Activated T-cell treated with anti-CD3 and anti-CD28 coated beads for 1 hour (primary cell): Measurements from ENCODE around the gene MMP23B.
"Not testable (repeated sequence)": the region's sequence is repeated elsewhere in the genome, so short reads cannot be mapped to it uniquely, and the experiment has no call there.

Experiments used
- DNase-seq: peaks from one replicate; pipeline ENCODE4 v3.0.0-alpha.2; 2020; ENCODE audit warnings: low read depth

Gene MMP23B

GRCh38 chr1:1630965-1631781 is 800 bp upstream of the MMP23B start:
- DNase-seq, result no peak

DNA sequence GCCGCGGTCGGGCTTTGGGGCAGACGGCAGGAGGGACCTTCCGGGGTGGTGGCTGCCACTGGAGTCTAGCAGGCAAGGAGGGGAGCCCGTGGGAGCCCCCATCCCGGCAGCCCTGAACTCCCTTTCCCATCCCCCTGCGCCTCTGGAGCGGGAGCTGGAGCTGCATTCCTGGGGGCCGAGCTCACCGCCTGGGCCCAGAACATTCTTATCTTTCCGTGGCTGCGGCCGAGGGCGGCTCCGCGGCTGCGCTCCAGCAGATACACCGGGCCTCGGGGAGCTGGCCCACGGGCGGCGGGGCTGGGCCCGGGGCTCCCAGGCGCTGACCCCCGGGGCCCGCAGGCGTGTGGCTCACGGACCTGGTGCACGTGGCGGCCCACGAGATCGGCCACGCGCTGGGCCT is 1.4 kb downstream of the MMP23B start:
- not testable (repeated sequence) for DNase-seq

- not testable (repeated sequence) for DNase-seq
These were observed 2.6 kb downstream of the MMP23B start for GRCh38 chr1:1634613-1635012.

DNA sequence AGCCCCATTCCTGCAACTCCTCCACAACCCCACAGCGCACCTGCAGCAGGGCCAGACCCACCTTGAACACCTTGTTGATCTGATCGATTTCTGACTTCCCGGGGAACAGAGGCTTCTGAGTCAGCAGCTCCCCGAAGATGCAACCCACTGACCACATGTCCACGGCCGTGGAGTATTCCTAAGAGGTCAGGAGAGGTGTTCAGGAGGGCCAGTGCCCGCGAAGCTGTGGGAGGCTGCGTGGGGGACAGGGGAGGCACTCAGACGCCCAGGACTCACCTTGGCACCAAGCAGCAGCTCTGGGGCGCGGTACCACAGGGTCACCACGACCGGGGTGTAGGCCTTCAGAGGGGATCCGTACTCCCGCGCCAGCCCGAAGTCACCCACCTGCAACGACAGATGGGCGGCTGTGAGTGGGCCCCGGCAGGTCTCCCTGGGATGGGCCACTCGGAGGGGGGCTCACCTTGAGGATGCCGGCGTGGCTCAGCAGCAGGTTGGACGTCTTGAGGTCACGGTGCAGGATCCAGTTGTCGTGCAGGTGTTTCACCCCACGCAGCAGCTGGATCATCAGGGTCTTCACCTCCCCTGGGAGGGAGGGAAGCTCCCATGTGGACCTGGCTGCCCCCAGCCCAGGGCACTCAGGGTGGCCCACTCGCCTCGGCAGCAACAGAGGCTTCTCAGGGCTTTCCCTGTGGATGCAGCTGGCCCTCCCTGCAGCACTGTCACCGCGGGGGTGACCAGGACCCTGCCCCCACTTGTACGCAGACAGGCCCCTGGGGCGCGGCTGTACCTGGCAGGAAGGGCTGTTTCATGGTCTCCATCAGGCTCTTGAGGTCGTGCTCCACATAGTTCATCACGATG is 4.9 kb downstream of the MMP23B start:
- not testable (repeated sequence) for DNase-seq

- DNase-seq, result not testable (repeated sequence)
These were observed 5.5 kb downstream of the MMP23B start for GRCh38 chr1:1637479-1637875.

- DNase-seq, result not testable (repeated sequence)
These were observed 6.6 kb downstream of the MMP23B start for GRCh38 chr1:1638528-1638927.

DNA sequence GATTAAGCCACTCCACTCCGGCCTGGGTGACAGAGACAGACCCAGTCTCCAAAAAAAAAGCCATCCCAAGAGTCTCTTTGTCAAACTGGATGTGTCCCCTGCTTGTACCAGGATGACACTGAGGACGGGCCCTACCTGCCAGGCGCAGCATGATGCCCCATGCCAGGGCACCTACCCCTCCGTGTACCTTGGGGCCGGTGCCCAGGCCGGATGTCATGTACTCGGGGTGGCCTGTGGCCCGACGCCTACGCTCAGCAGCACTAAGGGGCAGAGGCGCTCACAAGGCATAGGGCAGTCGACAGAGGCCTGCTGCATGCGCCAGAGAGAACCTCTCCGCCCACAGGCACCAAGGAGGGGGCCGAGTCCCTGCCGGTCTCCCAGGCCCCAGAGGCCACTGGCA is 7.4 kb downstream of the MMP23B start:
- DNase-seq, result not testable (repeated sequence)

- DNase-seq, result not testable (repeated sequence)
These were observed 8.1 kb downstream of the MMP23B start for GRCh38 chr1:1640081-1640480.

GRCh38 chr1:1640711-1641461 is 8.9 kb downstream of the MMP23B start:
- not testable (repeated sequence) for DNase-seq

- not testable (repeated sequence) for DNase-seq
These were observed 14.4 kb downstream of the MMP23B start for GRCh38 chr1:1646326-1646725.

DNA sequence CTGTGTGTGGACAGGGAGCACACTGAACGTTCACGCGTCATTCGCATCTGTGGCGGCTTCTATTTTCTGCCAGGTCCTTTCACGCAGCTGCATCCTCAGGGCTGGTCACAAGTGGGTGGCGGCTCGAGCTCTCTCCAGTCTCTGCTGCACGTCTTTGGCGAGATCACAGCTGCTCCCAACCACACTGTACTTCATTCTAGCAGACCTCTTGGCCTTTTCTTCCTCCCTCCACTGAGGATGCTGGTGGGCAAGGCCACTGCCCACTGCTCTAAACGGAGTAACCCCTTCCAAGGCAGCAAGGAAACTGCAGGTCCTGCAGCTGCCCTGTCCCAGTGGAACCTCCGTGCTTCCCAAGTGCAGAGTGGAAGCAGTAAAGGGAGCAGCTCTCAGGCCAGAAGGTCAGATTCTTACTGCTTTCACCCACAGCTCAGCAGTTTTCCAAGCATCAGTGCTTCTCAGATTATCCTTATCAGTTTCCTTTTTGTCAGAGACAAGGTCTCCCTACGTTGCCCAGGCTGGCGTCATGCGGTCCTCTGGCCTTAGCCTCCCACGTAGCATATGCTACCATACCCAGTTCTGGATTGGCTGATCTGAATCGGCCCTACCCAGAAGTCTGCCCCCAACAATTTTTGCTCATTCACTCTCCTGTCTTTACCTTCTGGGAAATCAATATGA is 15.7 kb downstream of the MMP23B start:
- not testable (repeated sequence) for DNase-seq

DNA sequence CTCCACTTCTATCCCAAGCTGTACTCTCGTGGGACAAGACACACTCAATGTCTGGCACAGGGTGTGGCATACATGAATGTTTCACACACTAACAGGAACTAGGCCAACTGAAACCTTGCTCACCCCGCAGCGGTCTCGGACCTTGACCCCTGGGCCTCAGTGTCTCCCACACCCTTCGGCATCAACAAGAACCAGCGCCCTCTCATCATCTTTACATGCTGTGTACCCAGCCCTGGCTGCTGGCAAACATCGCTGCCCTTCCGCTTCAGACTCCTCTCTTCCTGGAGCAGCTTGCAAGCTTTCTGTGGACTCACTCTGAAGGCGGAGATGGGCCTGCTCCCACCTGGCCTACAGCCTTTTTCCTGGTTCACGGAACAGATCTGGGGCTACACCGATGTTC is 16.3 kb downstream of the MMP23B start:
- not testable (repeated sequence) for DNase-seq

GRCh38 chr1:1658583-1659549 is 26.9 kb downstream of the MMP23B start, which contains the start of gene CDK11B:
CDK11B (minus strand) TSS chr1:1659004; CDS start chr1:1657485, 1,519 bp downstream.
- DNase-seq, result peak; percentile 98

- DNase-seq, result not testable (repeated sequence)
These were observed 30.4 kb downstream of the MMP23B start for GRCh38 chr1:1662392-1662791.

DNA sequence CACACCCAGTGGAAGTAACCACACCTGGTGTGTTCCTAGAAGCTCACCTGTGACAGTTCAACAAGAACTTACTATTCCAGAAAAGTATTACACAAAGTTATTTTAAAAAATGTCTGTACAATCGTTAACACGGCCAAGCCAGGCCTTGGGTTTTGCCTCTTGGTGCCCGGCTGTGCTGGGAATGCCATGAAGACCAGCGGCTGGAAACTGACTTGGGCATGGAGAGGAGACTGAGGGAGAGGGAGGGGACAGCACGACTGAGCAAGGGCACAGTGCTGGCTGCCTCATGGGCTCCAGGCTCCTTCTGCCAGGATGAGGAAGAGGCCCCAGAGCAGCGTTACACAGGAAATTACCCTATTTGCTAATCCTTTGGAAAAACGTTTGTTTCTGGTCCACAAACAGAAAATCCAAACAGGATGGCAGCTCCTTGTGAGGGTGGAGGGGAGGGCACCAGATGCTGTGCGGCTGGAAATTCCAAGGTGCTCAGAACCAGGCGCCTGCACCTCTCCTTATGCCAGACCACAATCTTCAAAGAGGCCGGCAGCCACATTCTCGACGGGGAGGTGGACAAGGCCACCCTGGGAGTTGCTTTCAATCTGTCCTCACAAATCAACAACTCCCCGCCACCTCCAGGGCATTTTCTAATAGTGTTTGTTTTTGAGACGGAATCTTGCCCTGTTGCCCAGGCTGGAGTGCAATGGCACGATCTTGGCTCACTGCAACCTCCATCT is 31.0 kb downstream of the MMP23B start:
- not testable (repeated sequence) for DNase-seq

- not testable (repeated sequence) for DNase-seq
These were observed 32.3 kb downstream of the MMP23B start for GRCh38 chr1:1664318-1664717.

DNA sequence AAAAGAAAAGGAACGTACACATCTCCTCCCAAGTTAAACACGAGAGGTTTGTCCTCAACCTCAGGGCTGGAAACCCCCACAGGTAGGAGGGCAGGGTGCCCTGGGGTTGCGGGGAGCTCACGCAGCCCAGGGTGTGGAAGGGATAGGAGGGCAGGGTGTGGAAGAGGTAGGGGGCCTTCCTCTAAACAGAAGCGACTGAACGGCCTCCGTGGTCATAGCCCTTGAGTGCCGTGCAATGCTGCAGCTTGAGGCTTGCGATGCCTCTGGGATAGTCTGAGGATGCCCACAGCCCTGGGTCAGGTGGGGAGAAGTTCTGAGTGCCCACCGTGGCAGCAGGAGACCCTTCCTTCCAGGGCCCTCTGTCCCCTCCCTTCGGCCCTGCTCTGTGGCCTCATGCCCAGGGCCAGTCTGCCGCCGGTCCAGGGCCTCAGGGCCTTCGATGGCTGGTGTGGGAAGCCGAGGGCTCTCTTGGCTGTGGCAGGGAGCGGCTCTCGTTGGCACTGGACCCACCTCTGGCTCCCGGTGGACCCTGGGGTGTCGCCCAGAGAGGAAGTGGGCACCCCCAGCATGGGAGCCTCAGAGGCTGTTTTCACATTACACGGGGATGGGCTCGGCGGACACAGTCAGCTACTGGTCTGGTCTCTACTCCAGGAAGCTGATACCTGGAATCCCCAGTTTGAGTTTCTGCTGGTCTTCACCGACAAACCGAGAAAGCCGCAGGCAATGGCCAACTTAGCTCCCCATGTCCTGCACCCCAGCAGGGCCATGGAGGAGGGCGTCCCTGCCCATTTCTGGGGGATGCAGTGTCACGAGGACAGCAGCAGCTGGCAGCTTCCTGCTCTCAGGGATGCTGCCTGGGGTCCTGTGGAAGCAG is 33.2 kb downstream of the MMP23B start:
- DNase-seq, result no peak

DNA sequence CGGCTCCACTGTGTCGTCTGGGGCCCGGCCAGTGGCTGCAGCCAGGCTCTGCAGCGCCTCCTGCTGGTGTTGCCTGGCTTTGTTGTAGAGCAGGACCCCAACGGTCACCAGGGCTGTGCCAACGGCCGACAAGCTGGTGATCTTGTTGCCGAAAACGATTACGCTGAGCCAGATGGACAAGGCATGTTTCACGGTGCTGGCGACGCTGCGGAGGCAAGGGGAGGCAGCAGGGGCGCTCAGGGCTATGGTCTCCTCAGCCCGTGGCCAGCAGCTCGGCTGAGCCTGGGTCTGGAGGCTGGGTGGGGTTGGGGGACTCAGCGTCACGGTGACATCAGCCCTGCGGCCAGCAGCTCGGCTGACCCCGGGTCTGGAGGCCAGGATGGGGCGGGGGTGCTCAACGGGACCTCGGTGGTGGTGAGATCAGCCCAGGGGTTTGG is 33.9 kb downstream of the MMP23B start:
- peak; percentile 27 for DNase-seq
